A673 (cell line): ENCODE results near the gene PPP6R2. TPM values are rescaled to one million over a fixed set of nuclear protein-coding genes. Genes with fewer than 3 reads are reported as not detected.
"Not testable (repeated sequence)": the region's sequence is repeated elsewhere in the genome, so short reads cannot be mapped to it uniquely, and the experiment has no call there.

Experiments used
- BruUV-seq: library from RNA; stranded (reverse); fragments of 400-500 nt; replicated peaks from 2 replicates; lab custom pipeline; 2021; lab: Mats Ljungman, UMichigan
- CTCF ChIA-PET: fragments of 300-600 bp; sonication (Branson Sonifier 250); formaldehyde crosslinking; loops from one replicate; lab custom pipeline; 2022; ENCODE audit warnings: antibody characterized with exemption; lab: Charles Lee
- POLR2A ChIA-PET: fragments of 300-600 bp; sonication (Branson Sonifier 250); formaldehyde crosslinking; loops from one replicate; lab custom pipeline; 2022; ENCODE audit warnings: antibody characterized with exemption; ENCODE audit not compliant: low non-redundant PET; lab: Charles Lee
- DNase-seq: peaks from one replicate; pipeline ENCODE4 v3.0.0-alpha.2; 2015; ENCODE audit warnings: low spot score
- H3K27ac ChIP-seq: fragments of 200-600 bp; sonication (generic); 2 replicates; pipeline ENCODE4 v1.5.1; 2016; ENCODE audit warnings: mixed run types, low read depth, mild to moderate bottlenecking, mixed read lengths, antibody characterized with exemption, low read length; ENCODE audit not compliant: poor library complexity, severe bottlenecking
- H3K27me3 ChIP-seq: fragments of 200-600 bp; sonication (generic); replicated peaks from 2 replicates; pipeline ENCODE4 v1.6.1; 2017; ENCODE audit warnings: mixed run types, low read depth, mild to moderate bottlenecking, mixed read lengths, antibody characterized with exemption, low read length; ENCODE audit not compliant: insufficient read depth, poor library complexity
- H3K36me3 ChIP-seq: fragments of 200-600 bp; sonication (generic); 2 replicates; pipeline ENCODE4 v1.6.1; 2016; ENCODE audit warnings: mixed run types, mild to moderate bottlenecking, mixed read lengths, antibody characterized with exemption, low read length; ENCODE audit not compliant: insufficient read depth, poor library complexity, severe bottlenecking
- H3K4me1 ChIP-seq: fragments of 200-600 bp; sonication (generic); 2 replicates; pipeline ENCODE4 v1.6.1; 2017; ENCODE audit warnings: mixed run types, mild to moderate bottlenecking, mixed read lengths, antibody characterized with exemption, low read length; ENCODE audit not compliant: insufficient read depth, poor library complexity, severe bottlenecking
- H3K4me3 ChIP-seq: fragments of 200-600 bp; sonication (generic); 2 replicates; pipeline ENCODE4 v1.5.1; 2016; ENCODE audit warnings: low read depth, mixed run types, mild to moderate bottlenecking, mixed read lengths, low read length; ENCODE audit not compliant: poor library complexity, severe bottlenecking
- H3K9me3 ChIP-seq: fragments of 200-600 bp; sonication (generic); 2 replicates; pipeline ENCODE4 v1.6.1; 2016; ENCODE audit warnings: mixed run types, low read depth, mild to moderate bottlenecking, mixed read lengths, antibody characterized with exemption, low read length; ENCODE audit not compliant: poor library complexity, severe bottlenecking
- CTCF ChIP-seq: fragments of 300-800, 200-600 bp; sonication (generic); conservative IDR thresholded peaks from 2 replicates; pipeline ENCODE4 v1.5.1; 2017; ENCODE audit warnings: low read depth, mild to moderate bottlenecking, antibody characterized with exemption, low read length, moderate library complexity, mixed read lengths
- EZH2 ChIP-seq: fragments of 200-600 bp; sonication (generic); IDR thresholded peaks from 2 replicates; pipeline ENCODE4 v1.6.1; 2017; ENCODE audit warnings: borderline replicate concordance, low read depth, mild to moderate bottlenecking, mixed read lengths, antibody characterized with exemption, low read length; ENCODE audit not compliant: poor library complexity, severe bottlenecking
- intact Hi-C: fragments of 100-400 bp; cut with micrococcal nuclease; formaldehyde crosslinking; loops from one replicate; pipeline ENCODE4 v1.10.0; 2022; ENCODE audit not compliant: unreplicated experiment
- total RNA-seq: library from RNA; stranded (reverse); gene quantifications from 2 replicates; pipeline ENCODE4 v1.2.3, GENCODE V29; 2021

PPP6R2 gene
- total RNA-seq, 1 experiment from 2014 or later: 64.6 TPM

GRCh38 chr22:50326956-50327710 lies 16.0 kb upstream of the PPP6R2 start, which contains the start of gene DENND6B:
DENND6B (minus strand) TSS chr22:50327012; CDS start chr22:50326988, 24 bp downstream.
- DNase-seq: peak; percentile 88
- peak within 1 kb of the TSS; percentile 94 for H3K27ac ChIP-seq
- peak within 1 kb of the TSS; percentile 79 for H3K4me3 ChIP-seq
- TF ChIP-seq EZH2: no peak
- TF ChIP-seq CTCF: no peak; the same call in 1 of the 2 replicates
- intact Hi-C loops: loop anchor here (2.0 kb wide), 1 partner anchor 50 kb away; no protein-coding TSS in a partner anchor
- peaks cover 10% of the 10 kb centered on the region for H3K4me1 ChIP-seq
- no TSS peak for BruUV-seq
- POLR2A ChIA-PET: interaction anchor here (0.6 kb wide), 1 partner anchor 66 kb away, joined by 4 read pairs; no protein-coding TSS in a partner anchor
- H3K9me3 ChIP-seq: no peaks in the 10 kb centered on the region
- CTCF ChIA-PET: interaction anchor here (0.6 to 1.7 kb wide), 3 partner anchors 14 to 388 kb away, joined by 3 to 9 read pairs (median 5); no protein-coding TSS in a partner anchor
- H3K27me3 ChIP-seq: no peaks in the 10 kb centered on the region
- no peaks in the 10 kb centered on the region for H3K36me3 ChIP-seq

GRCh38 chr22:50327711-50328019 lies 15.5 kb upstream of the PPP6R2 start:
- Histone ChIP-seq H3K4me1 (peaks cover 10% of the 10 kb centered on the region), H3K36me3 (no peaks in the 10 kb centered on the region), H3K4me3 (peak overlapping the region; percentile 79), H3K9me3 (no peaks in the 10 kb centered on the region), H3K27me3 (no peaks in the 10 kb centered on the region), H3K27ac (peak overlapping the region; percentile 94)
- no peak for DNase-seq
- TF ChIP-seq CTCF: no peak
- TF ChIP-seq EZH2: no peak
- BruUV-seq: no TSS peak
- ChIA-PET POLR2A (interaction anchor here (0.6 kb wide), 1 partner anchor 67 kb away, joined by 4 read pairs; no protein-coding TSS in a partner anchor), CTCF (interaction anchor here (0.6 to 1.7 kb wide), 2 partner anchors 14 to 34 kb away, joined by 5 to 9 read pairs; no protein-coding TSS in a partner anchor)
- intact Hi-C loops: loop anchor here (2.0 kb wide), 1 partner anchor 51 kb away; no protein-coding TSS in a partner anchor

GRCh38 chr22:50329236-50329635 lies 13.9 kb upstream of the PPP6R2 start:
- CTCF ChIA-PET: no interaction called here
- intact Hi-C loops: no loop called here

DNA sequence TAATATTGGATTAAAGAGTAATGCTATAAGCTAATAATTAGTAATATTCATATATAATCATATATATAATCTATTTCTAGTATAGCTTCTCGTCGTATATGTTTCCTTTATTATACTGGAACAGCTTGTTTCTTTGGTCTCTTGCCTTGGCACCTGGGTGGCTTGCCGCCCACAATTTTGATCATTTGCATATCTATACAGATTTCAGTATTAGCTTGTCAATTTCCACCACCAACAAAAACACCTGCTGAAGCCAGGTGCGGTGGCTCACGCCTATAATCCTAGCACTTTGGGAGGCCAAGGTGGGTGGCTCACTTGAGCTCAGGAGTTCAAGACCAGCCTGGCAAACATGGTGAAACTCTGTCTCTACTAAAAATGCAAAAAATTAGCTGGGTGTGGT lies 8.7 kb upstream of the PPP6R2 start:
- H3K27ac ChIP-seq, POLR2A ChIA-PET, H3K9me3 ChIP-seq, H3K36me3 ChIP-seq, H3K4me1 ChIP-seq, BruUV-seq, intact Hi-C loops, DNase-seq, CTCF ChIA-PET, H3K4me3 ChIP-seq, H3K27me3 ChIP-seq: not testable (repeated sequence)

More at GRCh38 chr22:50329236-50329635, 13.9 kb upstream of the PPP6R2 start:
- no TSS peak for BruUV-seq
- no peaks in the 10 kb centered on the region for H3K27me3 ChIP-seq
- TF ChIP-seq EZH2 (no peak), CTCF (no peak)
- peaks cover 10% of the 10 kb centered on the region for H3K4me1 ChIP-seq
- no peaks in the 10 kb centered on the region for H3K36me3 ChIP-seq
- no peak overlapping the region for H3K4me3 ChIP-seq
- no peaks in the 10 kb centered on the region for H3K9me3 ChIP-seq
- H3K27ac ChIP-seq: no peak overlapping the region
- no peak for DNase-seq
- POLR2A ChIA-PET: no interaction called here
